ENCODE results near the gene ULBP2.

DNA sequence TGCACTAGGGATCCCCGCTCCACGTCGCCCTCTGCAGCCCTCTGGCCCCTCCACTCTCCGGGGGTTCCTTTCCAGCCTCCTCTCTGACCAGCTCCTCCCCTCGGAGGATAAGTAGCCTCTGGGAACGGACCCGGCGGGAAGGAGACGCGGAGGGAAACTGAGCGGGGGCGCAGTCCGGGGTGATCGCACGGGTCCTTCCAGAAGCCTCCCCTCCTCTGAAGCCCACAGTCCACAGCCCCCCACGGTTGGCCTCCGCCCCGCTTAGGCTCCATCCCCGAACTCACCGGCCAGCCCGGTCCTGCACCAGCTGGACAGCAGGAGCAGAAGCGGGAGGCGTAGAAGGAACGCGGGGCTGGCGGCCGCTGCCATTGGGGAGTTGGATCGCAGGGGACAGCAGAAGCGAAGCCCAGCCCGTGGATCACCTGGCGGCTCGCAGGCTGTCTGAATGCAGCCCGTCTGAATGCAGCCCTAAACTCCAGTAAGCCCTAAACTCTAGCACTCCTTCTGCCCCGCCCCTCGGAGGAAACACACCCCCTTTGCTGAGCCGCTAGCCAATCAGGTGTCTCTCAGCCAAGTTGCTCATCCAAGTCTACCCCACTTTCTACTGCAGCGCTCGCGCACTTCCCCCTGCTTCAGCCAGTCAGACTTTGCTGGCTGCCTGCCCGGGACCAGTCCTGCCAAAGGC, 19.0 kb upstream of the ULBP2 start, which contains the start of gene RAET1G:
- TF ChIP-seq PATZ1 (CRISPR knock-in tag; IDR thresholded peaks at IDR 0.05; ENCODE audit: borderline replicate concordance) (no peak), GLIS3 (CRISPR knock-in tag; IDR thresholded peaks at IDR 0.05) (no peak), TOX (CRISPR knock-in tag; IDR thresholded peaks at IDR 0.05; ENCODE audit: borderline replicate concordance) (no peak), CREB5 (CRISPR knock-in tag; IDR thresholded peaks at IDR 0.05; ENCODE audit: low read depth) (no peak)

Data from SK-N-SH treated with all-trans-retinoic acid at 6 μM for 48 hours (cell line).